Right renal pelvis (tissue), 4 donors: Measurements from ENCODE around the gene PAK5. TPM values are rescaled to one million over a fixed set of nuclear protein-coding genes. Genes with fewer than 3 reads are reported as not detected.
"Not testable (repeated sequence)": the region's sequence is repeated elsewhere in the genome, so short reads cannot be mapped to it uniquely, and the experiment has no call there.

Experiments
- DNase-seq, 4 donors: peaks; one replicate each; pipeline ENCODE4 v3.0.0-alpha.2; 2013; ENCODE audit warnings: low read depth in 4 of 4, low spot score in 3 of 4, missing footprints in 1 of 4
- polyA plus RNA-seq, 4 donors: library from polyadenylated mRNA; unstranded; fragments of 120-200 nt; gene quantifications; one replicate each; pipeline ENCODE4 v1.2.1, GENCODE V29; 2013; ENCODE audit not compliant: insufficient read length in 4 of 4

PAK5 gene
- polyA plus RNA-seq, 4 donors = 0.48 to 0.60 (median 0.53) TPM

- no peak for DNase-seq
These were observed 152.0 kb downstream of the PAK5 start for GRCh38 chr20:9686866-9687265.

- no peak for DNase-seq
These were observed 152.4 kb downstream of the PAK5 start for GRCh38 chr20:9686455-9686854.

GRCh38 chr20:9686001-9686400 is 152.9 kb downstream of the PAK5 start:
- DNase-seq = no peak

GRCh38 chr20:9685011-9685410 is 153.9 kb downstream of the PAK5 start:
- no peak for DNase-seq

GRCh38 chr20:9677100-9677623 is 161.7 kb downstream of the PAK5 start:
- DNase-seq = no peak

GRCh38 chr20:9672981-9673380 is 165.9 kb downstream of the PAK5 start:
- DNase-seq = no peak

GRCh38 chr20:9672027-9672426 is 166.8 kb downstream of the PAK5 start:
- DNase-seq = no peak

GRCh38 chr20:9668381-9668780 is 170.5 kb downstream of the PAK5 start:
- DNase-seq = no peak

- DNase-seq = no peak
These were observed 175.5 kb downstream of the PAK5 start for GRCh38 chr20:9663423-9663822.

GRCh38 chr20:9660236-9660868 is 178.5 kb downstream of the PAK5 start:
- DNase-seq = peak in 3 of 4 donors; percentile 36 to 38 (median 38)

- DNase-seq = no peak
These were observed 191.1 kb downstream of the PAK5 start for GRCh38 chr20:9647741-9648140.

GRCh38 chr20:9646375-9646774 is 192.5 kb downstream of the PAK5 start:
- DNase-seq = no peak

GRCh38 chr20:9642882-9643281 is 196.0 kb downstream of the PAK5 start:
- DNase-seq = no peak

GRCh38 chr20:9641499-9642000 is 197.3 kb downstream of the PAK5 start:
- DNase-seq = not testable (repeated sequence)

GRCh38 chr20:9637889-9638288 is 201.0 kb downstream of the PAK5 start:
- DNase-seq = no peak

- DNase-seq = no peak
These were observed 203.1 kb downstream of the PAK5 start for GRCh38 chr20:9635750-9636149.

GRCh38 chr20:9634327-9634726 is 204.5 kb downstream of the PAK5 start:
- DNase-seq = no peak

GRCh38 chr20:9632991-9633390 is 205.9 kb downstream of the PAK5 start:
- no peak for DNase-seq

GRCh38 chr20:9632265-9632664 is 206.6 kb downstream of the PAK5 start:
- no peak for DNase-seq

- DNase-seq = no peak
These were observed 208.3 kb downstream of the PAK5 start for GRCh38 chr20:9630554-9630953.

- no peak for DNase-seq
These were observed 209.0 kb downstream of the PAK5 start for GRCh38 chr20:9629831-9630230.

- no peak for DNase-seq
These were observed 210.3 kb downstream of the PAK5 start for GRCh38 chr20:9628589-9628988.

- no peak for DNase-seq
These were observed 210.7 kb downstream of the PAK5 start for GRCh38 chr20:9628141-9628540.
